Endometrial microvascular endothelial cells (primary cell): Measurements from ENCODE around the gene TMPO. TPM values are rescaled to one million over a fixed set of nuclear protein-coding genes. Genes with fewer than 3 reads are reported as not detected.
"Not testable (repeated sequence)": the region's sequence is repeated elsewhere in the genome, so short reads cannot be mapped to it uniquely, and the experiment has no call there.

Experiments used
- in situ Hi-C: cut with HindIII; loops from 2 replicates; pipeline ENCODE4 v1.10.0; 2017; ENCODE audit warnings: low sequenced_read_pairs, low pct_unique_long_range_greater_than_20kb; ENCODE audit errors: inconsistent ontology term
- total RNA-seq: library from RNA; depleted of rRNA; stranded (reverse); fragments of >200 nt; gene quantifications from one replicate; pipeline ENCODE4 v1.2.3, GENCODE V29; 2015; ENCODE audit errors: inconsistent ontology term

The TMPO gene, protein sequence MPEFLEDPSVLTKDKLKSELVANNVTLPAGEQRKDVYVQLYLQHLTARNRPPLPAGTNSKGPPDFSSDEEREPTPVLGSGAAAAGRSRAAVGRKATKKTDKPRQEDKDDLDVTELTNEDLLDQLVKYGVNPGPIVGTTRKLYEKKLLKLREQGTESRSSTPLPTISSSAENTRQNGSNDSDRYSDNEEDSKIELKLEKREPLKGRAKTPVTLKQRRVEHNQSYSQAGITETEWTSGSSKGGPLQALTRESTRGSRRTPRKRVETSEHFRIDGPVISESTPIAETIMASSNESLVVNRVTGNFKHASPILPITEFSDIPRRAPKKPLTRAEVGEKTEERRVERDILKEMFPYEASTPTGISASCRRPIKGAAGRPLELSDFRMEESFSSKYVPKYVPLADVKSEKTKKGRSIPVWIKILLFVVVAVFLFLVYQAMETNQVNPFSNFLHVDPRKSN
- 117 TPM for total RNA-seq

DNA sequence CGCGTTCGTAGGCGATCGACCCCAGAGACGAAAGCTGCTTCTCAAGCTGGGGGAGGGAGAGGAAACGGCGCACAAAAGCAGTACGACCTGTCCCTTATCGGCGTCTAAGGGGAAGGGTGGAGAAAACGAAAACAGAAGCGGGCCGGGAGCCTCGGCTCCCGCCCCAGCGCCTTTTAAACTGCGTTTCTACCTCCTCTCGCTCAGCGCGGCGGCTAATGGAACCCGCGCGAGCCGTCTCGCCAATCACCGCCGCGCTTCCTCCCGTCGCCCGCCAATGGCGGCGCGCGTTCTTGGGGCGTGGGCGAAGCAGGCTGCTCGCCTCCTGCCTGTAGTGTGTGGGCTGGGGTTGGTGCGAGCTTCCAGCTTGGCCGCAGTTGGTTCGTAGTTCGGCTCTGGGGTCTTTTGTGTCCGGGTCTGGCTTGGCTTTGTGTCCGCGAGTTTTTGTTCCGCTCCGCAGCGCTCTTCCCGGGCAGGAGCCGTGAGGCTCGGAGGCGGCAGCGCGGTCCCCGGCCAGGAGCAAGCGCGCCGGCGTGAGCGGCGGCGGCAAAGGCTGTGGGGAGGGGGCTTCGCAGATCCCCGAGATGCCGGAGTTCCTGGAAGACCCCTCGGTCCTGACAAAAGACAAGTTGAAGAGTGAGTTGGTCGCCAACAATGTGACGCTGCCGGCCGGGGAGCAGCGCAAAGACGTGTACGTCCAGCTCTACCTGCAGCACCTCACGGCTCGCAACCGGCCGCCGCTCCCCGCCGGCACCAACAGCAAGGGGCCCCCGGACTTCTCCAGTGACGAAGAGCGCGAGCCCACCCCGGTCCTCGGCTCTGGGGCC, at the start of gene TMPO:
TSS of gene TMPO (plus strand) at position 304 of the 824 bp plus-strand sequence. CDS start at position 582, 278 bp downstream.
- in situ Hi-C loops = no loop called here

DNA sequence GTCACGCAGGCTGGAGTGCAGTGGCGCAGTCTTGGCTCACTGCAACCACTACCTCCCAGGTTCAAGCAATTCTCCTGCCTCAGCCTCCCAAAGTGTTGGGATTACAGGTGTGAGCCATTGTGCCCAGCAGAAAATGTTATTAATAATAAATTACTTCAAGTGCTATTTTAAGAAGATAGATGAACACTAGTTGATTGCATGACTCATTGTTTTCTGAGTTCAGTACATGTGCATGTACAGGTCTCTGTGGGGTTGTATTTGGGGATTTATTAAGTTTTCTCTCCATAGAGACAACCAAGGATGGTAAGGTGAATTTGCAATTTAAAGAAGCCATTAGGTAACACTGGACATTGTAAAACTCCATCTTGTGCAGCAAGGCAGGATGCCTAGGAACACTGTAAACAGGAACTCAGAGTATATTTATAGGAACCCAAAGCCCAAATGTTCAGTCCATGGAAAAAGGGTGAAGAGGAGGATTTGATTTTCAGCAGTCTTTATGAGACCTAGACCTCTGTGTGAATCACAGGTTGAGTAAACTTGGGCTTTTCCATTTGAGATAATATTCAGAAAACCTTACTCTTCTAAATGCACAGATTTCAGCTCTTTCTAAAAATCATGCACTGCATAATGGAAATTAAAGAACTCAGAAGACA, 49.3 kb upstream of the TMPO start:
- in situ Hi-C loops = no loop called here

DNA sequence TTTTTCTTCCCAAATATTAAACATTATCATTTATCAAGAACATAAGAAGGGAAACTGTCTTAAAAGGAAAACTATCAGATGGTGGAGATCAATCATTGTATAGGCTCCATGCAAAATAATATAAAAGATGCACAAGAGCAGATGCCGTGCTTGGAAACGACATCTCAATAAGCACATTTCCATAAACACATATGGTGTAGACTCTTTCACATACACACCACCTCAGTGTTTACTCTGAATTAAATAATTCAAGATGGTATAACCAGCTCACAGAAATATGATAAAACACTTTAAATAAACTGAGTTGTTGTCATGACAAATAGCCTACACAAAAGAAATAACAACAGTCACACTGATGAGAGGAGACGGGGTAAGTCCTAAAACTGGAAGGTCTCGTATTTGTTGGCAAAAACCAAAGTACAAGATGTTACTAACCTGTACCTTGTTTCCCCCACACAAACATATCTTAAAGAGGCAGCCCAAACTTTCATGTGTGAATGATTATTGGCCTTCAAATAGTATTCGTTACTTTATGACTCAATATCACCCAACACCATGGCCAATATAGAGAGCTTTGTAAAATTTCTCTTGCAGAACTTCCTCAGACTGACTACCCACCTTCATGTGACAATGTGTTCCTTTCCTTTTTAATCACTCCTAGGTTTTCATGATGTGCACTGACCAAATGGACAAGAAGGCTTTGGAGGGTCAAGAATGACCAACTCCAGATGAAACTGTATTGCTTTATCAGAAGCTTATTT, 48.6 kb upstream of the TMPO start:
- in situ Hi-C loops = no loop called here

DNA sequence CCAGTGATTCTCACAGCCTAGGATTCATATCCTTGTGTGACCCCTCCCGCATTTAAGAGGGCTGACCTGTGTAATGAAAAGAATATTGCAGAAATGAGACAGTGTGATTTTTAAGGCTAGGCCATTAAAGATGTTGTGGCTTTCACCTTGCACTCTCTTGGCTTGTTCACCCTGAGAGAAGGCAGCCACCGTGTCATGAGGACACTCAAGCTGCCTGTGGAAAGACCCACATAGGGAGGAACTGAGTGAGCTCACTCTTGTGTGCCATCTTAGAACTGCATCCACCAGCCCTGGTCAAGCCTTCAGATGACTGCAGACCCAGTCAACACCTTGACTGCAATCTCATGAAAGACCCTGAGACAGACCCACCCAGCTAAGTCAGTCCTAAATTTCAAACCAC, 46.3 kb upstream of the TMPO start:
- in situ Hi-C loops = no loop called here

DNA sequence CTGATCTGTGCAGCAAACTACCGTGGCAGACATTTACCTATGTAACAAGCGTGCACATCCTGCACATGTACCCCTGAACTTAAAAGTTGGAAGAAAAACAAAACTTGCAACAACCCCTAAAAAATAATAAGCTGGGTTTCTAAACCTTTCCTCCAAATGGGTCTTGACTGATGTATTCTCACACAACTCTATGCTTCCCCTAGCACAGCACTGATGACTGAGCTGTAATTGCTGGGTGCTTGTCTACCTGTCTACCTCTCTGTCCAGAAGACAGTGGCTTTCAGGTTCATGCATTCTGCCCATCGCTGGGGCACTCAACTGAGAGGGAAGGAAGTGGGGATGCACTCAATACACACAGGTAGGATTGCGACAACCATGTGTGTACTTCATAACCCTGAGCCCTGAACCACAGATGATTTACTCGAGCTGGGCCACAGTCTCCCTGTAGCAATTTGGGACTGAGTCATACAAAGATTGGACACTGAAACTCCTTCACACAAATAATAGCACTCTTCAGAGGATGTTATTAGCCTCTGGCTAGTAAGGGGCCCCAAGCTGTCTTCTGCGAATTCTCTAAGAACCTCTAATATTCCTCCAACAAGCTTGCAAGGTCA, 44.8 kb upstream of the TMPO start:
- in situ Hi-C loops = no loop called here

DNA sequence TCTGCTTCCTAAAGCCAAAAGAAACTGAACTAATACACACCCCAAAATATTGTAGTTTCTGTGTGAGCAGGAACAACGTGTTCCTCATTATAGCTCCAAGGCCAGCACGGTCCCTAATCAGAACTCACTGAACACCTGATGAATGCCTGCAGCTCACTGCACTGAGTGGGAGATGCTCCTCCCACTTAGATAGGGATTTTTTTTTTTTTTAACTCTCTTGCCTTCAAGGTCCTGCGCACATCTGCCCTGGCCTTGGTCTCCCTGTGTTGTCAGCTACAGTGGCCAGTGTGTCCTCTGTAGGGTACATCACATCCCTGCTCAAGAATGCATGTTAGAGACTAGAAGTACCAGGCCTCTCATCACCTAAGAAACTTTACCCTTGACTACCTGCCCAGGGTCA, 44.3 kb upstream of the TMPO start:
- in situ Hi-C loops = no loop called here

DNA sequence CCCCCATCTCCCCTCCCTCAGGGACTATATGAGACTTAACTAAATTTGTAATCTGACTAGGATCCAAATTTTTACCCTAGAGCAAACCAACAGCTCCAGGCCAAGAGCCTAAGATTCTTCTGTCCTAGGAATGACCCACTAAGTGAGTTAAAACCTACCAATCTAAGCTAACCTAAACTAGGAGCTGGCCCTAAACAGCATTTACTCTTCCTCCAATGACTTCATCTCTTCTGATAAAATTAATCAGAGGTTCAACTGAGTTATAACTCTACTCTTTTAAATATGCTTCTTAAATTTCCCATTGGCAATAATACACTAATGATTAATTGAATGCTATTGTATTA, 39.9 kb upstream of the TMPO start:
- in situ Hi-C loops = no loop called here

DNA sequence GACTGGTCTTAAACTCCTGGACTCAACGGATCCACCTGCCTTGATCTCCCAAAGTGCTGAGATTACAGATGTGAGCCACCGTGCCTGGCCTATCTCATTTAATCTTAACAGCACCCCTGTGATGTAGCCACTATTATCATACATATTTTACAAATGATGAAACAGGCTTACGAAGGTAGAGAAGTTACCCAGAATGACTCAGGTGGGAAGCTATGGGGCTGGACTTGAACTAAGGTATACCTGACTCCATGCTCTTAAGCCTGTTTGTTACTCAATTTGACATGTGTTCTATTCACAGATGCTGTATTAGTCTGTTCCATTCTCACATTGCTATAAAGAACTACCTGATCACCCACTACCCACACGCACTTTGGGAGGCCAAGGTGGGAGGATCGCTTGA, 36.8 kb upstream of the TMPO start:
- in situ Hi-C loops = no loop called here

DNA sequence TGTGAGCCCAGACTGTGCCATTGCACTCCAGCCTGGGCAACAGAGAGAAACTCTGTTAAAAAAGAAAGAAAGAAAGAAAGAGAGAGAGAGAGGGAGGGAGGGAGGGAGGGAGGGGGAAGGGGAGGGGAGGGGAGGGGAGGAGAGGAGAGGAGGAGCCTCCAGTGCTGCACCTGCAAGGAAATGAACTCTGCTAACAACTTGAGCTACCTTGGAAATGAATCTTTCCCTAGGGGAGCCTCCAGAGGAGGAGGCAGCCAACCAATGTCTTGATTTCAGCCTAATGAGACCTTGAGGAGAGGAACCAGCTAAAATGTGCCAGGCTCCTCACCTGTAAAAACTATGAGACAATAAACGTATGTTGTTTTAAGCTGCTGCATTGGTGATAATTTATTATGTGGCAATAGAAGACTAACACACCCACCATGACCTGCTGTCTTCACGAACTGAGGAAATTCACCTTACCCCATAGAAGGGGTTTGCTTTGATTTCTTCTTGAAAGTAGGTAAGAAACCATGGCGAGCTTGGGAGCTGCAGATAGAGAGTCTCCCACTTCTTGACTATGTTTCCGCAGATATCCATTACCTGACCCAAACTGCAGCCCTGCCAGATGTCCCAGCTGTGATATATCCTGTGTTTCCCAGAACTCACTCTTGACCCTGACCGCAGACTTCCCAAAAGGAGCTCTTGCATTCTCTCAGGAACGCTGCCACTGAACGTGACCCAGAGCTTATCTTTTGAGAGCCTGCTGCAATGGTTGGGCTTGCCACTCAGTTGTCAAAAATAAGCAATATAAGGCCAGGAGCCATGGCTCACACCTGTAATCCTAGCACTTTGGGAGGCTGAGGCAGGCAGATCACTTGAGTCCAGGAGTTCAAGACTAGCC, 31.5 kb upstream of the TMPO start:
- in situ Hi-C loops = no loop called here

DNA sequence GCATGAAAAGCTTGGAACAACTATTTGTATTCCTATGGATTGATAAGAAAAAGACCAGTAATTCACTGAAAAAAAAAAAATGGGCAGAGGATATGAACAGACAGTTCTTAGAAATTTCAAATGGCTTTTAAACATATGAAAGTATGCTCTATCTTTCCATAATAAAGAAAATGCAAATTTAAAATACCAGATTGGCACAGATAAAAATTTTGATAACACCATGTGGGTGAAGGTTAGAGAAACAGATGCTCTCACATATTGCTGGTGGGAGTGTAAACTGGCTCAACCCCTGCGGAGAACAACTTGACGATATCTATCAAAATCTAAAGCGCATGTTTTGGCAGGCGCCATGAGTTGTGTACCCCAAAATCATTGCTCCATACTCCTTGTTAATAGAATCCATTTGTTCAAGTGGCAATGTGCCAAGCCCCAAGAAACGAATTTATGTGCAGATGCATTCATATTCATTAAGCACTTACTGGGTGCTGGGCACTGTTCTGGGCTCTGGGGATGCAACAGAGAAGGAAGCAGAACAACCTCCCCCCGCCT, 29.5 kb upstream of the TMPO start:
- in situ Hi-C loops = no loop called here

DNA sequence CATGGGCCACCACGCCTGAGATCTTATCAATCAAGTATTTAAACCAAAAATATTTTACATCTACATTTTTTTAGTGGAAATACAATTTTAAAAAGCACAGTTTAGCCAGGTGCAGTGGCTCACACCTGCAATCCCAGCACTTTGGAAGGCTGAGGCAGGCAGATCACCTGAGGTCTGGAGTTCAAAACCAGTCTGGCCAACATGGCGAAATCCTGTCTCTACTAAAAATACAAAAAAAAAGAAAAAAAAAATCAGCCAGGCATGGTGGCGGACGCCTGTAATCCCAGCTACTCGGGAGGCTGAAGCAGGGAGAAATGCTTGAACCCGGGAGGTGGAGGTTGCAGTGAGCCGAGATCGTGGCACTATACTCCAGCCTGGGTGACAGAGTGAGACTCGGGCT, 27.0 kb upstream of the TMPO start:
- in situ Hi-C loops = not testable (repeated sequence)

DNA sequence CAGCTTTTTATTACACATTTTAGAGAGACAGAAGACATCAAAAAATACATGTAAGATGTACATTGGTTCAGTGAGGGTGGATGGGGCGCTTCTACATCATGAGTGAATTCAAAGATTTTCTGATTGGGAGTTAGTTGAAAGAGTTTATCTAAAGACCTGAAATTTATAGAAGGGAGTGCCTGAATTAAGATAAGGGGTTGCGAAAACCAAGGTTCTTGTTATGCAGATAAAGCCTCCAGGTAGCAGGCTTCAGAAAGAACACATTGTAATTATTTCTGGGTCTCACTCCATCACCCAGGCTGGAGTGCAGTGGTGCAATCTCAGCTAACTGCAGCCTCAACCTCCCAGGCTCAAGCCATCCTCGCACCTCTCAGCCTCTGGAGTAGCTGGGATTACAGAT, 26.2 kb upstream of the TMPO start:
- in situ Hi-C loops = no loop called here

DNA sequence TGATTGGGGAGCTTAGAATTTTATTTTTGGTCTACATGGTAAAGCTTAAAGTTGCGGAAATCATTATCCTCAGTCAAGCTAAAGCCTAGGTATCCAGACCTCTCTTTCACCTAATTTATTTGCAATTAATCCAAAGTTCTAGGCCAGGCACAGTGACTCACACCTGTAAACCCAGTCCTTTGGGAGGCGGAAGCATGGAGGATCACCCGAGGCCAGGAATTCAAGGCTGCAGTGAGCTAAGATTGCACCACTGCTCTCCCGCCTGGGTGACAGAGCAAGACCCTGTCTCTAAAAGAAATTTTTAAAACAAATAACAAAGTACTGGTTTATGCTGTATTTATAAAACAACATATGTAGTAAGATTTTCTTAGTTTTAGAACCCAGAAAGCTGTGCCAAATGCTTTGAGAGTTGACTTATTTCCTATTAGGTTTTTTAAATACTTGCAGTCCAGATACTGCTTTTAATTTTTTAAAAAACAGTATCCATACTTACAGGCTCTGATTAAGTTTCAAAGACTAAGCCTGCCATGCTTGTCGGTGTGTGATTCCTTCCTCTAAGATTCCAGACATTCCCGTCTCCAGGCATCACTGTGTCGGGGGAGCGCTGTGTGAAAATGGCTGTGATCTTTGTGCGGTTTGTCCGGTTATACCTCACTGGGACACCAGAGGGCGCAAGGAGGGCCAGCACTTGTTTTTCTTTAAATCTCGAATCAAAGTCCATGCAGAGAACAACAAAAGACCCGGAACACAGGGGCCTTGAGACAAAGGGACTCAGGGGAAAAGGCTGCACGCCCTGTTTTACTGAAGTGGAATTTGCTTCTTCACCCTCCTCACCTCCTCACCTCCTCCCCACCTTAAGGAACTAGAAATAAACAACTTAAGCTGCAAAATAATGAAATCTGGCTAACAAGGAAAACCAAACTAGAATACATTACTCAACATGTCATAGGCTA, 24.6 kb upstream of the TMPO start:
- in situ Hi-C loops = no loop called here

DNA sequence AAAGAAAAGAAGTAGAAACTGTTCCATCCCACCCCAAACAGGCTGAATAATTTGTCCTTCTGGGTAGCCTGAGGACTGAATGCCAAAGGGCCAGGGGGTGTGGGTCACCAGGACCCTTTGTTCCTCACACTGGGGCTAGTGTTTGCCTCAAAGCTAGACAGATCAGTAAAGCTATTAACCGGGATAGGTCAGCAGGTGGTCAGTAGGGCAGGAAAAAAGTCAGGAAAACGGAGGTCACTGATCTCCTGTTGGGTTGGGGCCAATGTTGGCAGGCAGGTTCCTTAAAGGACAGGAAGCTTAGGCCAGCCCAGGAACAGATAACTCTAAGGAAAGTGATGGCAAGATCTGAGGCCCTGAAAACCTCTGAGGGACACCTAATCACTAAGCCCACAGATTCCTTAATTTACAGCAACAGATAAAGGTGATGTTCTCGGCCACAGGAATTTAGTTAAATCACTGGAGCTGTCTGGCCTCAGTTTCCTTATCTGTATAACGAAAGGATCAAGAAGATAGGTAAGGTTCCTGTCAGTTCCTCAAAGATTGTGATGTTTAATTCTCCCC, 22.7 kb upstream of the TMPO start:
- in situ Hi-C loops = no loop called here

DNA sequence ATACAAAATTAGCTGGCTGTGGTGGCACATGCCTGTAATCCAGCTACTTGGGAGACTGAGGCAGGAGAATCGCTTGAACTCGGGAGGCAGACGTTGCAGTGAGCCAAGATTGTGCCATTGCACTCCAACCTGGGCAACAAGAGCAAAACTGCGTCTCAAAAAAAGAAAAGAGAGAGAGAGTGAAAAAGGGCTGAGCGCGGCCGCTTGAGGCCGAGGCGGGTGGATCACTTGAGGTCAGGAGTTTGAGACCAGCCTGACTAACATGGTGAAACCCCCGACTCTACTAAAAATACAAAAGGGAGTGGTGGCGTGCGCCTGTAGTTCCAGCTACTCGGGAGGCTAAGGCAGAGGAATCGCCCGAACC, 14.1 kb upstream of the TMPO start:
- in situ Hi-C loops = not testable (repeated sequence)

DNA sequence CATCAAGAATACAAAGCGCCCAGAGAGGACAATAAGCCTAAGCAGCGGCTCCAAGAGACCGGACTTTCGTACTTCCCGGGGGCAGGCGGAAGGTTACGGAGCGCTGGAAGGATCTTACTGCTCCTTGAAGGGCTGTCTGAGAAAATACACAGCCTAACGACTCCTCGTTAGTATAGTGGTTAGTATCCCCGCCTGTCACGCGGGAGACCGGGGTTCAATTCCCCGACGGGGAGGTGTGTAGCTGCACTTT, 12.1 kb upstream of the TMPO start:
- in situ Hi-C loops = no loop called here
